NCI-H2196 (cell line): ENCODE measurements around the gene DUS1L.

ENCODE experiments used
- DNase-seq: peaks from one replicate; lab custom pipeline; 2025; ENCODE audit not compliant: unreplicated experiment; lab: John Stamatoyannopoulos, UW

The DUS1L gene

DNA sequence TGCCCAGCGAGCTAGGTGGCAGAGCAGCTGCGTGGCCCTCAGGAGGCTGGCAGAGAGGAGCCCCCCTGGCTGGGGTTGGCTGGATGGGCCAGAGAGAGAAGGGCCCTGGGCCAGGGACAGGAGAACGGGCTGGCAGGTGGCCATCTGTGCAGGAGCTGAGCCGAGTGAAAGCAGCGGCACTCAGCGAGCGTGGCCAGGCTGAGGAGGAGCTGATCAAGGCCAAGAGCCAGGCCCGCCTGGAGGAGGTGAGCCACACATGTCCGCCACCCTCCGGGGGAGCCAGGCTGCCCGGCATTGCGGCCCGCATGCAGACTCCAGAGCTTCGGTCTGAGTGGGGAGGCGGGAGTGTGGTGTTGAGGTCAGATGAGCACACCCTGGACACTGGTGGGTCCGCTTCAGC, 36.2 kb downstream of the DUS1L start:
- DNase-seq, result peak; percentile 29

DNA sequence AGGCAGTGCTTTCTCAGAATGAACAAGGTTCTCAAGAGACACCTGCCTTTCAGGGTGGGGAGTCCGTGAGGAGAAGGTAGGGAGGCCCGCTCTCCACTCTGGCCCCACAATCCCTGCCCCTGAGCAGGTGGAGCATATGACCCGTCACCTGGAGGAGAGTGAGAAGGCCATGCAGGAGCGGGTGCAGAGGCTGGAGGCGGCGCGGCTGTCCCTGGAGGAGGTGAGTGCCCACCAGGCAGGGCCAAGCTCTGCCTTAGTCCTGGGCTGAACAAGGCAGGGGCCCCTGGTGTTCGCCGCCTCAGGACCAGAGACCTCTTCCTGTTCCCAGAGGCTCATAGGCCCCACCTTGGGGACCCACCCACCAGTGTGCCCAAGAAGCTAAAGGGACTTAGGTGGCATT, 36.6 kb downstream of the DUS1L start:
- DNase-seq, result no peak

DNA sequence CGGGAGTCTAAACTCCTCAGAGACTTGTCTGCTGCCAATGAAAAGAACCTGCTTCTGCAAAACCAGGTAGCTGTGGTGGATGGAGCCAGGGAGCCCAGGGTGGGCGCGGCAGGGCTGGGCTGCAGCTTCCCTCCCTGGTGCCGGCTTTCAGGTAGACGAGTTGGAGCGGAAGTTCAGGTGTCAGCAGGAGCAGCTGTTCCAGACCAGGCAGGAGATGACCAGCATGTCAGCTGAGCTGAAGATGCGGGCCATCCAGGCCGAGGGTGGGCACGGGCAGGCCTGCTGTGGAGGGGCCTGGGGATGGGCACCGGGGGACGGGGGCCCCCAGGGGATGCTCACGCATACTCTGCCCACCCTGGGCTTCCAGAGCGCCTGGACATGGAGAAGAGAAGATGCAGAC, 37.4 kb downstream of the DUS1L start:
- DNase-seq, result no peak

DNA sequence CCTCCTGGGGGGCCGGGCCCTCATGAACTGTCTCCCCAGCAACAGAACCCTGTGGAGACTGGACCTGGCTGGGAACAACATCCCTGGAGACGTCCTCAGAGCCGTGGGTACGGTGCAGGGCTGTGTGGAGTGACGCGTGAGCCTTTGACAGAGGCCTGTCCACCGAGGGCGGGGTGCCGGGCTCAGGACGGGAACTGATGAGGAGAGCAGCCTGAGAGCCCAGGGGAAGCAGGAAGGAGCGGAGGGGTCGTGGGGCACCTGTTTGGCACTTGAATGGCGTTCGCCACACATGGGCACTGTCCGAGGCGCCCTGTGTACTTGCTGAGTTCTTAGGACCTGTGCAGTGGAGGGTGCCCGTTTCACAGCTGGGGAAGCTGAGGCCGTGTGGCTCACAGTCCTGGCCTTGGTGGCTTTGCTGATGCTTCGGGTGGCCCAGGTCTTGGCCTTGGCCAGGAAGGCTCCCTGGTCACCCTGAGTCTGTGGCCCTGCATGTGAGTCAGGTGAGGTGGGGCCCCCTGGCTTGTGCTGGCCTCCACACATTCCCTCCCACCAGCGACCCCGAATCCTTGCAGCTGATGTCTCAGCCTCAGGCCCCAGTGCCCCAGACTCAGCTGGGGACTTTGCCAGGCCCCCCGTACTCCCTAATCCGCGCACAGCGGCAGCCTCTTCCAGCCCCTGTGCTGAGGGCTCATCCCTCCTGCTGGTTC, 40.0 kb downstream of the DUS1L start:
- no peak for DNase-seq

DNA sequence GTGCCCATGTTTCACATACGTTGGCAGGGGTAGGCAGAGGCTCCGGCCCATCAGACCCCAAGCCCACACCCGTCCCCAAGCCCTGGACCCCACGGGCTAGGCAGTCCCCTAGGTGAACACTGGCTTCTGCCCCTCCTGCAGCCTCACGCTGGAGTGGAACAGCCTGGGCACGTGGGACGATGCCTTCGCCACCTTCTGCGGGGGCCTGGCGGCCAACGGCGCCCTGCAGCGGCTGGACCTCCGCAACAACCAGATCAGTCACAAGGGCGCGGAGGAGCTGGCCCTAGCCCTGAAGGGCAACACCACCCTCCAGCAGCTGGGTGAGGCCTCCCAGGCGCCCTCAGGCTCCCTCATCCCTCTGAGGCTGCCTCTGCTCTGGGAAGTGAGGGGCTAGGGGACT, 40.7 kb downstream of the DUS1L start:
- no peak for DNase-seq

DNA sequence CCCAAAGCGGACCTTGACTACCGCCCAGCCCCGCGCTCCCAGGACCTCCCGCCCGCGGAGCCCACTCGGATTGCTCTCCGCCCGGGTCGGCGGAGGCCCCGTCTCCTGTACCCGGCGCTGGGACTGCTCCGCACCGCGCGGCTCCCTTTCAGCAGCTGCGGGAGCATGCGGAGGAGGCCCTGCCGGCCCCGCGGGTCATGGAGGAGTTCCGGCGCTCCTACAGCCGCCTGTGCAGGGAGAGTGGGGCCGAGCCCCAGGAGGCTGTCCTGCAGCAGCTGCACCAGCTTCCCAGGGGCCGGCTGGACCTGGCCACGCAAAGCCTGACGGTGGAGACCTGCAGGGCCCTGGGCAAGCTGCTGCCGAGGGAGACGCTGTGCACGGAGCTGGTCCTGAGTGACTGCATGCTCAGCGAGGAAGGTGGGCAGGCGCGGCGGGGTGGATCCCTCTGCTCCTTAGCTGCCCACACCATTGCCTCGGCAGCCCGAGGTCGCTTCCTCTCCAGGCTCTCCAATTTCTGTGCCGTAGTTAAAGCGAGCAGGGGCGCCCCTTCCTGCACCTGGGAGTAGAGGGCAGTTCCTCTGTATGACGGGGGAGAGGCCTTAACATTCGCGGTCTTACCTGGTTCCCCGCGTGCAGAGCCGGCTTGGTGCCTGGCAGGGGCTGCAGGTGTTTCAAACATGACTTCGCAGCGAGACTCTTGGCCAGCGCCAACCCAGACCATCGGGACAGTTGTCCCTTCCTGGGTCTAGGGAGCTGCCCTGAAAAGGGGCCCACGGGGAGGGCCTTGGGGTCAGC, 42.0 kb downstream of the DUS1L start:
- DNase-seq, result no peak

DNA sequence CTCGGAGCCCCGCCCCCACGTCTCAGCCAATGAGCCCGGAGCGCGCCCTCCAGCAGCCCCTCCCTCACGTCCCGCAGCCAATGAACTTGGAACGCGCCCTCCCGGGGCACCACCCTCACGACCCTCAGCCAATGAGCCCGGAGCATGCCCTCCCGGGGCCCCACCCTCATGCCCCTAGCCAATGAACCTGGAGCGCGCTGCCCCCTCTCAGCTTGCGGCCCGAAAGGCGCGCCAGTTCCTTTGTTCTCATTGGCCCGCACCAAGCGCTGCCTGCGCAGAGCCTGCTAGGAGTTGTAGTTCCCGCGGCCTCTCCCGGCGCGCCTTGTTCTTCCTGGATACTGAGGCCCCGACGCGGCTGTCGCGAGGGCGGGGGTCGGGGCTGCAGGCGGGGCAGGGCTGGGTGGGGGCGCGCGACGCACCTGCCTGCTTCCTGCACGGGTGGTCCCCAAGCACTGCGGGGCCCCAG, 42.6 kb downstream of the DUS1L start, which contains the start of gene LRRC45:
Gene LRRC45 (plus strand): TSS at position 325 of the 466 bp plus-strand sequence. CDS start 339 bp downstream, outside the sequence.
- DNase-seq, result peak; percentile 100

DNA sequence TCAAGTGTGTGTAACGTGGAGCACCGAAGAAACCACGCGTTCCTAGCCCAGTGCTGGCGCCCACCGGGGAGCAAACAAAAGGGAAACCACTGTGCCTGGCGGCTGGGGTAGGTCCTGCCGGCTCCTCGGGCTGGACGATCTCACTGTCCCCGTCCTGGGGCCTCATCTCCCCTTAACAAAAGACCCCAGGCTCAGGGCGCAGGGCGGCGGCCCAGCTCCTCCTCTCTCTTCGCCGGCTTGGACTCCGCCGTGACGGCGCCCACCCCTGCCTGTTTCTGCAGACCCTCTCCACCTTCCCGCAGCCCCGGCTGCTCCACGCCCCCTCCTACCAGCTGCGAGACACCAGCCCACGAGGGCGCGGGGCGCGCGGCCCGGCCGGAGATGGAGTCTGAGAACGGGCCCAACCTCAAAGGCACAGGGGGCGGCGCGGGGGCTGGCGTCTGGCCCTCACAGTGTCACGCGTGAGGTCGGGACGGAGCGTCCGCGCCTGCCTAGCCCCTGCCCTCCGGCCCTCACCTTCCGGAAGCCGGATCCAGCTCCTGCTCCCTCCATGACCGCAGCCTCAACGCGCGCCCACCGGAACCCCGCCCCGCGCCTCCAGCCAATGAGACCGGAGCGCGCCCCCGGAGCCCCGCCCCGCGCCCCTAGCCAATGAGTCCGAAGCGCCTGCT, 43.2 kb downstream of the DUS1L start, which contains the start of gene CENPX:
Gene CENPX (minus strand): TSS at position 569 of the 671 bp plus-strand sequence. CDS start 17 bp downstream, at position 552.
- DNase-seq, result no peak

DNA sequence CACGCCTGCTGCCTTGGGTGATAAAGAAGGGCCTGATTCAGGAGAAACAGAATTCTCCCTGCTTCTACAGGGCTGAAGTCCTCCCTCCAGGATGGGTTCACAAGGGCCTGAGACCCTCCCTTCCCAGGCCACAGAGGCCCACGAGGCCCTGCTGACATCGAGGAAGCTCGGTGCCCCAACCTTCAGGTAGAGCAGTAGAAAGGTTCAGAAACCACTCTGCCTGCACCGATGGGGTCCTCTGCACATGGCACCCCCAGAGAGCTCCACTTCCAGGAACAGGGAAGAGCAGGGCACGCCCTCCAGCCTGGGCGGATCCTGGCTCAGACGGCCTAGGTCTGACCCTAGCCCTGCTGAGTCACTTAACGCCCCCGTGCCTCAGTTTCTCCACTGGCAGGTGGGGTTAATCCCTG, 43.7 kb downstream of the DUS1L start:
- no peak for DNase-seq

DNA sequence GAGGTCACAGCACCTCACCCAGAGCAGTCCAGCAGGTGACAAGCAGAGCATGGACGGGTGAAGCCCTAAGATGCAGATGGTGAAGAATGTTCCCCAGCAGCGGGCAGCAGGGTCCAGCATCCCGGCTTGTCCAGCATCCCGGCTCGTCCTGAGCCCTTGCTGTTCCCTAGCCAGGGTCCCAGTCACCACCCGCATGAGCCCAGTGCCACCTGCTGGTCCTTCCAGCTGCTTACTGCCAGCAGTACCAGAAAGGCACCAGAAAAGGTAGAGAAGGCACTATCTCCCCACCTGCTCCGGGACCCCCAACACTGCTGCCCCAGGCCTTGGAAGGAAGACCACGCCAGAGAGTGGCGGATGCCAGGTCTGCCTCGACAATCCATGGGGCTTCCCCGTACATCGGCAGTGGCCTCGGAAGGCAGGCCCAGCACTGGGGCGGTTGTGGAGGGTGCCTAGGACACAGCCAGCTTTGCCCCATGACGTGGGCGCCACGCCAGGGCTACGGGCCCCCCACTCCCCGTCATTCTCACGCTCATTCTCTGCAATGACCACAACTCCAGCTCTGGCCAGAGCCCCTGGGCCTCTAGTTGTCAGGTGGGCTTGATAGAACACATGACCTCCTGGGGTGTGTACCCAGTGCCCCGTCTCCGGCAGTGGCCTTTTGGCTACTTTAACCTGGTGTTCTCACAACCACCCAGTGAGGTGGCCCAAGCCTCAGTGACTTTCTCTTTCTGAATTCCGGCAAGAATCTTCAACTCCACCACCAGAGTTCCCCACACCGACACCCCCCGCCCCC, 44.3 kb downstream of the DUS1L start:
- DNase-seq, result peak; percentile 87

DNA sequence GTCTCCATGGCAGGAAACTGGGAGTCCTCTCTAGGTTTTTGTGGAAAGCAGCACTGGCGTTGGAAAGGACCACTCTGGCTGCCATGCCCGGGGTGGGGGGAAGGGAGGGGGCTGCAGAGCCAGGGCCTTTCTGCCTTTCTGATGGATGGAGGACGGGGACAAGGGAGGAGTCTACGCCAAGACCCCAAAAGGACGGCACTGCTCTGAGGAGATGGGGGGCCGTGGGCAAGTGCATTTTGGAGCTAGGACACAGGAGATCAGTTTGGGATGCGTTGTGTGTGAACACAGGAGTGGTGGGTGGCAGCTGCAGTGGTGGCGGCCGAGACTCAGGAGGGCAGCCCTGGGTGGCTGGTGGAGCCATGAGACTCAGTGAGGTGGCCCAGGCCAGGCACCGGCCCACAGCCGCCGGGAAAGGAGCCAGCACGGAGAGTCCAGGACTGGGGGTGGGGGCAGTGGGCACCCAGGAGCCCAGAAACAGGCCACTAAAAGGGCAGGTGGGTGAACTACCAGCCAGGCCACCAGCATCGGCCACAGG, 45.0 kb downstream of the DUS1L start:
- no peak for DNase-seq

DNA sequence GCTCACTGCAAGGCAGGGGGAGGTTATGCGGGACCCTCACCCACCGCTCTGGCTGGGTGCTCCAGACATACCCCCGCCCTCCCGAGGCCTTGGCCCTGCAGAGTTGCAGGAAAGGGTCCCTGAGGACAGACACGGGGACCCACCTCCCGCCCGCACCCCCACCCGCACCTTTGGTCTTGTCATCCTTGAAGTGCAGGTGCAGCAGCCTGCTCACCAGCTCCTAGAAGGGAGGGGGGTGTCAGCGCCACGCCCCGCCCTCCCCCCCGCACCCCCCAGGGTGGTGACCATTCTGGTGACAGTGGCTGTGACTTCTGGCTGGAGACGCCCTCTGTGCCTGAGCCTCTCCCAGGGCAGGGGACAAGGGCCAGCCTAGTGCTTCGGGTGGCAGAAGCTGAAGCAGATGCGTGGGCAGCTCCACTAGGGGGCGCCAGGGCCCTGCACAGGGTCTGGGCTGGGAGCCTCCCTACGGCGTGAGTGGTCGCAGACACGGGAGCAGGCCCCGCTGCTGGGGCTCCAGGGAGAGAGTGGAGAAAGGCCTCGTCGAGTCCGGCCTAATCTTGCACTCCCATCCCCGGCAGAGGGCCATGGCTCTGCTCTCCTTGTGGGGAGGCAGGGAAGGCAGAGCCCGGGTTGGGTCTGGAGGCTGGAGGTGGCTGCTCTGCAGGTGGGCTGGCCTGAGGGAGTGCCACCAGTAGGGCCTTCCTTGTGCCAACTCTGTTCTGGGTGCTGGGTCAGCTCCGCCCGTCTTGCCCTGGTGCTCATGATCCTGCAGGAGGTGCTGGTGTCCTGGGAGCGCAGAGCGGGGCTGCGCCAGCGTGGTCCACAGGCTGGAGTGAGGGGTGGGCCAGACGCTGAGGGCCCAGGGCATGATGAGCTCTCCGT, 45.7 kb downstream of the DUS1L start:
- peak; percentile 82 for DNase-seq

DNA sequence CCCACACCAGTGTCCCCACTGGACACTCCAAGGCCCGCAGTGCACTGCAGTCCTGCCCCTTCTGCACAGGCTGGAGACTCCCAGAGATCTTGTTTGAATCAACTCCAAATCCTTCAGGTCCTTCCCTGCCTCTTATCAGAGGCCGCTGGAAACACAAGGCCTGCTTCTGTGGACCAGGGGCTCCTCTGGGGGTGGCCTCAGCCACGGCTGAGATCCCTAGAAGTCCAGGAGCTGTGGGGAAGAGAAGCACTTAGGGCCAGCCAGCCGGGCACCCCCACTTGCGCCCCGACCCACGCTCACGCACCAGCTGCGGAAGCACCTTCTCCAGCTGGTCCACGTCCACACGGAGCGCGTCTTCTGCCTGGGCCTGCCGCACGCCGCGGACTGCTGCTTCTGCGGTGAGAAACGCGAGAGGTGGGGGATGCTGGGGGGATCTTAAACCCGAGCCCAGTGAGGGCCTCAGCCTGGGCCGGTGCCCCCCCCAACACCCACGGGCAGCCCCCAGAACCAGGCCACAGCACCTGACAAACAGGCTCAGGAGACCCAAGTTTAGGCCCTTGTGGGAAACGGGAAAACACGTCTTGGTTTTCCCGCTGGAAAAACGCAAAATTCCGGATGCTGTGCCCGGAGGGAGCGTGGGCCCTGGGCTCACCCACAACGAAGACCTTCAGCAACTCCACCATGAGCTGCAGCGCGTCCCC, 46.5 kb downstream of the DUS1L start:
- DNase-seq, result no peak

DNA sequence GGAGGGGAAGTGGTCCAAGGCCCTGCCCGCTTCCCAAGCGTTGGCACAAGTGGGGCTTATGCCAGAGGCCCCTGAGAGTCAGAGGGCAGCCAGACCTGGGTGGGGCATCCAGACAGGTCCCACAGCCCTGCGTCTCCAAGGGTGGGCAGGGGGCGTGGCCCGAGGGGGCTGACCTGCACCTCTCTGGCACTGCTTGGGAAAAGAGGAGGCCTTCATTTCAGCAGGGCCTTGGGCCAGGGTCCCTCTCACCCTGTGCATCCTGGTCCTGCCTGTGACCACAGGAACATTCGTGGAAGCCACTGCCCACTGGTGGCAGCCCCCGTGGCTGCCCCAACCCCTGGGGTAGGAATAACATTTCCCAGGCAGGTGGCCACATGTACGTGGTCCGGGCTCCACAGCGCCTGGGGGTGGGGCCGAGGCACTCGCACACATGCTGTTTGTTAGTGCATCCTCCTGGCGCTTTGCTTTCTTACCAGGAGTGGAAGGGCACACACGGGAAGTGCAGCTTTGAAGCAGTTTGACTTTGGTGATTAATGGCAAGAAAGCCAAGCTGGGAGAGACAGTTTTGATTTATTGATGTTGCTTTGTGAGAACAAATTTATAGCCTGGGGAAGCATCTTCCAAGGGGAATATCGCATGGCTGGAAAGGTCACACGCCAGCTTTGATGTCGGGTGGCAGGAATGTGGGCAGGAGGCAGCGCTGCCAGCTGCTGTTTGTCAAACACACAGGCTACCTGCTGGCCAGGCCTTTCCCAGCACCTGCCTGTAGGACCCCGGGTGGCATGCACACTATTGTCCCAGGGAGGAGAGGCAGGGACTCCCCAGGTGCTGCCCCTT, 47.2 kb downstream of the DUS1L start:
- DNase-seq, result peak; percentile 61

DNA sequence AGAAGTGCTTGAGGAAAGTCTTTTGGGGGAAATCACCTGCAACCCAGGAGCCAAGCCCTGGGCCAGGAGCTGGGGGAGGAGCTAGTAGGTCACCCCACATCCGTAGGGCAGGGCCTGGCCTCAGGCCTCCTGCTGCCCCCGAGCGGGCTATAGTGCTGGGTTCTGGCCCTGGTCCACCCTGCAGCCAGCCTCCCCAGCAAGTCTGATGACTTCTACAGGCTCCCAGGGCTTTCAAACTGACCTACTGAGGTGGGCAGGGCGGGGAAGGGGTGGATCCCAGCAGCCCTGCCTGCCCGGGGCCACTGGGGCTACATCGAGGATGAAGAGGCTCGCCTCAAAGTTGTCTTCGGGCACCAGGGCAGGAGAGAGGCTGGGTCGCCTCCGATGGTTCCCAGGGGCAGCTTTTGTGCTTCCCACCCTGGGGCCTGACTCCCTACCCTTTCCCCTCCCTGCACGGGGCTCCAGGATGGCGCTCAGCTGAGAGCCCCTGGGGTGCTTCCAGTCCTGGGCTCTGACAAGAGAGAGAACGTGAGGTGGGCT, 47.9 kb downstream of the DUS1L start:
- no peak for DNase-seq

DNA sequence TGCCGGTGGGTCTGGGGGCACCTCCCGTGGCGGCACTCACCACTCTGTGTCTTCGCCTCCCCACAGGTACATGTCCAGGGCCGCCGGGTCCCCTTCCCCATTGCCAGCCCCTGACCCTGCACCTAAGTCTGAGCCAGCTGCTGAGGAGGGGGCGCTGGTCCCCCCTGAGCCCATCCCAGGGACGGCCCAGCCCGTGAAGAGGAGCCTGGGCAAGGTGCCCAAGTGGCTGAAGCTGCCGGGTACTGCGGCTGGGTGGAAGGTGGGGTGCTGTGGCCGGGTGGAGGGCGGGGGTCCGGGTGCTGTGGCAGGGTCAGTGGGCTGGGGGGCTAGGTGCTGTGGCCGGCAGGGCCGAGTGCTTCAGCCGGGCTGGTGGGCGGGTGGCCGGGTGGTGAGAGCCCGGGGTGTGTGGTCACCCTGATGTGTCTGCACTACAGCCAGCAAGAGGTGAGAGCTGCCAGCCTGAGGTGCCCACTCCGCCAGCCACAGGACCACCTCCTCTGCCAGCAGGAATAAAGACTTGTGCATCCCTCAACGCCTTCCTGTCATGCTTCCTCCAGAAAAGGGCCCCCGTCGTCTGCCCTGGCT, 48.6 kb downstream of the DUS1L start:
- DNase-seq, result no peak
